ENCODE results near the gene VRK3.
A peak's percentile ranks its signal among the peaks of the same experiment; 100 is the strongest.
"Not testable (repeated sequence)": the region's sequence is repeated elsewhere in the genome, so short reads cannot be mapped to it uniquely, and the experiment has no call there.

VRK3 gene

DNA sequence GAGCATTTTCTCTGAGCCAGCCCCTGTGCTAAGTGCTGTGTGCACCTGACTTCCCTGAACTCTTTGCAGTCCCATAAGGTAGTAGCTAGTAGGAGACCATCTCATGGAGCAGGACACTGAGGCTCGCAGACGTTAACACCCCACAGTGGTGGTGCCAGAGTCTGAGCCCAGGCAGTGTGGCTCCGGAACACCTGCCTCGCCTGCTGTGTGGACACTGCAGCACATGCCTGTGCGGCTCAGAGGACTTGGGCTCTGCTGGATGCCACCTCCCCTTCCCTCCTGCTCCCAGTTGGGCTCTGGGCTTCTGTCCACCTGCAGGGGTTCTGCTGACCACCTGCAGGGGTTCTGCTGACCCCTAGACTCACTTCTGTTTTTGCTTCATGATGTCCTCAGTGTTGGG lies 37.2 kb downstream of the VRK3 start:
- DNase-seq (ENCODE audit: low spot score): no peak
- FAIRE-seq: no peak

GRCh38 chr19:49987159-49987698 lies 37.9 kb downstream of the VRK3 start:
- peak; percentile 47 for DNase-seq (ENCODE audit: low spot score)
- no peak for FAIRE-seq

DNA sequence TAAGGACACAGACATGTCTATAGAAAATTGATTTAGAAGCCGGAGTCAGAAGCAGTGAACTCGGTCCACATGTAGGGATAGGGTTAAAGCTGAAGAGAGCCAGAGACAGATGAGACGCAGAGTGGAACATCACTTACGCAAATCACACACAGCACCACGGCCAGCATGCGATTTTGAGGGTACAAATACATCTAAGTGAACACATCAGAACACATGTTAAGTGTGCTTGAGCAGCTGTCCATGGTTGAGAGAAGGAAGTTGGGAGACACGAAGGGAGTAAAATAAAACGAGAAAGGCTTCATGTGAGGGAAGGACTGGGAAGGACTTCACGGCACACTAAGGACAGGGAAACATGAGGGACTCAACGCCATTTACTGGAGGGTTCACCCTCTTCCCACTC lies 38.8 kb downstream of the VRK3 start:
- no peak for FAIRE-seq
- no peak for DNase-seq (ENCODE audit: low spot score)

GRCh38 chr19:49985871-49986270 lies 39.3 kb downstream of the VRK3 start:
- DNase-seq (ENCODE audit: low spot score) (no peak), FAIRE-seq (no peak)

GRCh38 chr19:49984491-49984890 lies 40.7 kb downstream of the VRK3 start:
- DNase-seq (ENCODE audit: low spot score): no peak
- FAIRE-seq: no peak

- peak; percentile 17 for DNase-seq (ENCODE audit: low spot score)
- FAIRE-seq: no peak
These were observed 41.4 kb downstream of the VRK3 start for GRCh38 chr19:49983645-49984229.

DNA sequence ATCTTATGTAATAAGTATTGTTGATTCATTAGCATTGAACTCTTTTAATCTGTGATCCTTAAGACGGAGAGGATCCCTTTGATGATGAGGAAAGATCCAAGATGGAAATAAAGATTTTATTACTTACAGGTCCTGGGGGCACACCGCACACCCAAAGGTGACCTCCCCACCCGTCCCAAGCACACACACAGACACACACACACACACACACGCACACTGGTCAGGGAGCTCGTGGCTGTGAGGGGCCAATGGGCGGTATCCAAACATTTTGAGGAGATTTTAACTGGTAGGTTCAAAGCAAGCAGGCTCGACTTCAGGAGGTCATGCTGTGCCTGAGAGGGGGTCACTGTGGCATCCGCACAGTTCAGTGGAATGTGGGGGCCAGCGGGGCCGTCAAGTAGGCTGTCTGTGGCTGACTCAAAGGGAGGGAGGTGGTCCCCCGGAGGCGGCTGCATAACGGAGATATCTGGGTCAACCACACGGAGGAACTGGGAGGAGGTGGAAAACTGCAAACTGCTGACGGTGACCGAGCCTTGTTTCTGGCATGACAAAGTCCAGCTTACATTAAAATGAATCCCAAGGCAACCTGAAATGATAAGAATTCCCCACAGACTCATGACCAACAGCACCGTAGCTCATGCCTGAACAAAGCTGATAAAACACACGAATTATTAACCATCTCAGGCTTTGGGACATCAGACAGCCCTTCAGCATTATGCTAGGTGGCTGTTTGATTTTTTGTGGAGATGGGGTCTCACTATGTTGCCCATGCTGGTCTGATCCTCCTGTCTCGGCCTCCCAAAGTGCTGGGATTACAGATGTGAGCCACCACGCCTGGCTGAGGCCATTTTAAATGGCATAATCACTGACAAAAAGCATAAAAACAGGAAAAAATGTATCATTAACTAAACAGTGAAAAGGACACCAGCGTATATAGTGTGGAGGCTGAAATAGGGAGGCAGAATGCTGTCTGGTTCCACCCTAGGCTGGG lies 43.3 kb downstream of the VRK3 start:
- no peak for FAIRE-seq
- no peak for DNase-seq (ENCODE audit: low spot score)

DNA sequence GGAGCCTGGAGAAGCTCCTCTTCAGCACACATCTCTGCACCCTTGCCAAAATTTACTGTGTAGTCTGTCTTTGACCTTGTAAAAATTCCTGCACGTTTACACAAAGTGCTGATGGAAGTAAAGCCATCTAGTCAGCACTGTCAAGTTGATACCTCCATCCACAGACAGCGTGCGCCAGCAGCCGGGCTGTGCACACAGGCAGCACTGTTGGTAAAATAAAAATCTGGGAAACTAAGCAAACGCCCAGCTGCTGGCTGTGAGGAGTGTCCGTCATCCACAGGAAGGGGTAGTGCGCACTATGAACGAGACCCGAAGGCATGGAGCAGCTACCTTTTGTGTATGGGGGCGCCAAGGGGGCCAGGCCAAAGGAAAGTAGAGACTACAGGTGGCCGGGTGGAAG lies 46.8 kb downstream of the VRK3 start:
- DNase-seq (ENCODE audit: low spot score): no peak
- no peak for FAIRE-seq

DNA sequence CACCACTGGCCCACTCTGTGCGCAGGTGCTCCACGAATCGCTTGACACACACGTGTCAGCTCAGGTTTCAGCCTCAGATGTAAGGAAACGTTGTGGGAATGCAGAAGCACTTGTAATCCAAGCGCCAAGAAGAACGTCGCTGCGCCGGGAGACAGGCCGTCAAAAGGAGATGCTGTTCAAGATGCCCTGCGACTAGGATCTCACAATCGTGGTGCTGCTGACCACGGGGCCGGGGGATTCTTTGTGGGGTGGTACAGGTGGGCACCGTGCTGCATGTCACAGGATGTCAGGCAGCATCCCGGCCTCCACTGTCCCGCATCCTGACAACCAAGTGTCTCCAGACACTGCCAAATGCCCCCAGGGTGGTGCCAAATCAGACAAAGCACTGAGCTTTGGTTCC lies 47.3 kb downstream of the VRK3 start:
- DNase-seq (ENCODE audit: low spot score): no peak
- no peak for FAIRE-seq

DNA sequence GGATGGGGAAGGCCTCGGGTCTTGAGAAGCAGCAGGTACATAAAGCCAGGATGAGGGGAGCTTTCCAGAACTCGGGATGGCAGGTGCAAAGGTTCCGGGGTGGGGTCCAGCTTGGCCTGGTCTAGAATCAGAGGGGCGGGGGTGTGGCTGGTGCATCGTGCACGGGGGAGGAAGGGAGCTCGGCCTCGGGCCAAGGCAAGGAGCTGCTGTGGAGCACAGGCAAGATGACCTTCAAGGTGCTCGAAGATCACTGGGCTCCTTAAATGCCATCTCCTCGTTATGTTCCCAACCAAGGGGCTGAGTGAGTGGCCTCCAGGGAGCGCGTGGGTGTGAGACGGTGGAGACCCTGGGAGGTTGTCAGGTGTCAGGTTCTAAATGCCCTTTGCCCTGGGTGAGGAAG lies 48.1 kb downstream of the VRK3 start:
- no peak for DNase-seq (ENCODE audit: low spot score)
- no peak for FAIRE-seq

- FAIRE-seq: no peak
These were observed 48.7 kb downstream of the VRK3 start for GRCh38 chr19:49976496-49976895.

GRCh38 chr19:49975051-49975450 lies 50.1 kb downstream of the VRK3 start:
- DNase-seq (ENCODE audit: low spot score) (no peak), FAIRE-seq (no peak)

More at GRCh38 chr19:49976496-49976895, 48.7 kb downstream of the VRK3 start:
- DNase-seq (ENCODE audit: low spot score): no peak

DNA sequence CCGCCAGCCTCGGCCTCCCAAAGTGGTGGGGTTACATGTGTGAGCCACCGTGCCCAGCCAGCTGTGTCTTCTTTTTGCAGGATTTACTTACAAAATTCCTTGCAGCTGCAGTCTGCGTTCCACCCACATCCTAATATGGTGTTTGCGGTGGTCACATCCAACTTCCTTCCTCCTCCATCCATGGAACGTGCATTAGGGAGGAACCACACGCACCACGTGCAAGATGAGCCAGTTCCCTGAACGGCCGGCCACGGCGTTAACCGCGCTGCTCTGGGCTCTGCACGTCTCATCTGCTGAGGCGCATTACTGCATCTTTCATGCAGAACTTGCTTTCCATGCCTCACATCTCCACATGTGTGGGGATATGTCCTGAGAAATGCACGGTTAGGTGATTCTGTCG lies 51.2 kb downstream of the VRK3 start:
- DNase-seq (ENCODE audit: low spot score): no peak
- no peak for FAIRE-seq

GRCh38 chr19:49972841-49973240 lies 52.3 kb downstream of the VRK3 start:
- DNase-seq (ENCODE audit: low spot score): no peak
- FAIRE-seq: no peak

DNA sequence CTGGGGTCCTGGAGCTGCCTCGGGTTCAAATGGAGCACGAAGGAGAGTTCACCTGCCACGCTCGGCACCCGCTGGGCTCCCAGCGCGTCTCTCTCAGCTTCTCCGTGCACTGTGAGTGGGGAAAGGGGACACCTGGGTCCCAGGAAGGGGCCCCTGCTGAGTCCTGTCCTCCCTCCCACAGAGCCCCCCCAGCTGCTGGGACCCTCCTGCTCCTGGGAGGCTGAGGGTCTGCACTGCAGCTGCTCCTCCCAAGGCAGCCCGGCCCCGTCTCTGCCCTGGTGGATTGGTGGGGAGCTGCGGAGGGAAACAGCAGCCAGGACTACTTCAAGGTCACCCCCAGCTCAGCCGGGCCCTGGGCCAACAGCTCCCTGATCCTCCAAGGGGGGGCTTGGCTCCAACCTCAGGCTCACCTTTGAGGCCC lies 53.2 kb downstream of the VRK3 start:
- DNase-seq (ENCODE audit: low spot score) (no peak), FAIRE-seq (no peak)

- FAIRE-seq; DNase-seq (ENCODE audit: low spot score): not testable (repeated sequence)
These were observed 55.8 kb downstream of the VRK3 start for GRCh38 chr19:49969355-49969754.

DNA sequence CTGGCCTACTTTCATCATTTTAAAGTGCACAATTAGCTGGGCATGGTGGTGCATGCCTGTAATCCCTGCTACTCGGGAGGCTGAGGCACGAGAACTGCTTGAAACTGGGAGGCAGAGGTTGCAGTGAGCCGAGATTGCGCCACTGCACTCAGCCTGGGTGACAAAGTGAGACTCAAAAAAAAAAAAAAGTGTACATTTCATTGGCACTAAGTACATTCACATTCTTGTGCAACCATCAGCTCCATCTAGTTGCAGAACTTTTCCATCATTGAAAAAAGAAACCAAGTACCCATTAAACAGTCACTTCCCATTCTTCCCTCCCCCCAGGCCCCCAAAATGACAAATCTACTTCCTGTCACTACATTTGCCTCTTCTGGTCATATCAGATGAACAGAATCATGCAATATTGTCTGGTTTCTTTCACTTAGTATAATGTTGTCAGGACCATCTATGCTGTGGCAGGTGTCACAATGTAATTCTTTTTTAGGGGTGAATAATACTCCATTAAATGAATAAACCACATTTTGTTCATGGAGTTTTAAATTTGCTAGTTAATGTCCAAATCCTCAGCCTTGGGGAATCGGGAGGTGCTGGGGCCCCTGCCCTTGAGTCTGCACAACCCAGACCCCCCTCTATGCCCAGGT lies 56.8 kb downstream of the VRK3 start:
- DNase-seq (ENCODE audit: low spot score) (no peak), FAIRE-seq (no peak)

DNA sequence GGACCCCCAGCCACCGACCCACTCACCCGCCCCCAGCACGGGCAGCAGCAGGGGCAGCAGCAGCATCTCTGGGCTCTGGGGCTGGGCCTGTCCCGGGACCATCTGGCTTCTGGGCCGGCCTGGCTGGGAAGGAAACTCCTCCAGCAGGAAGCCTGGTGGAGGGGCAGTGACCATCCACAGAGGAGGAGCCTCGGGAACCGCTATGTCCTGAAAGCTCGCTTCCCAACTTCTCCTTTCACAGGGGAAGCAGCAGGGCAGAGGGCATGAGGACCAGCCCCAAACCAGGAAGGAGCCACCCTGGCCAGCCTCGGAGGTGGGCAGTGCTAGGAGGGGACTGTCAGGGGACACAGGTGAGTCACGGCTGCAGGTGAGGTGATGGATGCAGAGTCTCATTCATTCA lies 64.2 kb downstream of the VRK3 start, which contains the start of gene SIGLEC11:
Gene SIGLEC11, minus strand, starts transcription at position 193 of the 400 bp plus-strand sequence. Its CDS starts 91 bp downstream, at position 102.
- DNase-seq (ENCODE audit: low spot score); FAIRE-seq: not testable (repeated sequence)

DNA sequence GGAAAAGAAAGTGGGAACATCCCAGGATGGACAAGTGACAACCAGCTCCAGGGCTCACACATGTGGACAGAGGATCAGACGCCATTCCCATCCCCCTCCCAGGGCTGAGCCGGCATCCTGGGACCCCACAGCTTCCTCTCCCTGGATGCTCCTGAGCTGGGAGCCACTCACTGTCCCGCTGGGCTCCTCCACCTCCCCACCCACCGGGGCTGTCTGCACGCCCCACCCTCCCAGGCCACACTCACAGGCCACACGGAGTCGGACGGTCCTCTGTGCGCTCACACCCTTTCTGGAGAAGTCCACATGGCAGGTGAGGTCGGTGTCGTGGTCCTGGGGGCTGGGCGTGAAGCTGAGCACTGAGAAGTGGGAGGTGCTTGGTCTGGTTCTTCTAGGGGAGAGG lies 65.3 kb downstream of the VRK3 start:
- DNase-seq (ENCODE audit: low spot score); FAIRE-seq: not testable (repeated sequence)

- FAIRE-seq; DNase-seq (ENCODE audit: low spot score): not testable (repeated sequence)
These were observed 66.6 kb downstream of the VRK3 start for GRCh38 chr19:49958596-49958995.

DNA sequence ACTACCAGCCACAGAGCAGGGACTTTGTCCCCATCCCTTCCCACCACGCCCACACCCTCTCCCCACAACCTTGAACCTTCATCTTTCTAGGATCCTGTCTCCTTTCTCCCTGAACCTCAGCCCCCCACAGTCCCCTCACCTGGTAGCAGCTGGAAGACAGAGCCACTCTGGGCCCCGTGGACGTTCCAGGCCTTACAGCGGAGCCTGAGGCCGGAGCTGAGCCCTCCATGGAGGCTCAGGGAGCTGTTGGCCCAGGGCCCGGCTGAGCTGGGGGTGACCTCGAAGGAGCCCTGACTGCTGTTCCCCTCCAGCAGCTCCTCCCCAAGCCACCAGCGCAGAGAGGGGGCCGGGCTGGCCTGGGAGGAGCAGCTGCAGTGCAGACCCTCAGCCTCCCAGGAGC lies 67.0 kb downstream of the VRK3 start:
- DNase-seq (ENCODE audit: low spot score); FAIRE-seq: not testable (repeated sequence)
